H1 (cell line): ENCODE measurements around the gene PLB1. TPM values are rescaled to one million over a fixed set of nuclear protein-coding genes. Genes with fewer than 3 reads are reported as not detected.

Experiments
- CBX8 ChIP-seq: fragments of 300-800, 300-1000 bp; sonication (generic); IDR thresholded peaks from 2 replicates; pipeline ENCODE4 v1.7.1; 2016; ENCODE audit warnings: low read depth, low read length, borderline replicate concordance
- CHD1 ChIP-seq: IDR thresholded peaks from 2 replicates; pipeline ENCODE4 v1.6.1; 2012; ENCODE audit warnings: low read depth, low read length, improper control_type of control experiment
- GABPA ChIP-seq: IDR thresholded peaks from 2 replicates; pipeline ENCODE4 v1.6.1; 2011; ENCODE audit warnings: mild to moderate bottlenecking, low read length, moderate library complexity, borderline replicate concordance; ENCODE audit not compliant: insufficient read depth
- JUN ChIP-seq: IDR thresholded peaks from 2 replicates; pipeline ENCODE4 v1.6.1; 2011; ENCODE audit warnings: low read depth, mild to moderate bottlenecking, improper control_type of control experiment, low read length
- NANOG ChIP-seq: IDR thresholded peaks from 2 replicates; pipeline ENCODE4 v1.6.1; 2011; ENCODE audit warnings: low read length, low read depth, mild to moderate bottlenecking, inconsistent platforms; ENCODE audit not compliant: insufficient read depth, poor library complexity, severe bottlenecking
- PHF8 ChIP-seq: fragments of 200-600 bp; sonication (generic); conservative IDR thresholded peaks from 2 replicates; pipeline ENCODE4 v1.7.1; 2012; ENCODE audit warnings: low read depth, mild to moderate bottlenecking, inconsistent platforms, low read length, moderate library complexity
- polyA plus RNA-seq, 7 experiments: library from polyadenylated mRNA; depleted of rRNA in 3 of 7; stranded (reverse) in 5 of 7; unstranded in 2 of 7; fragments of >200 nt in 5 of 7; fragments of 200-250 nt in 2 of 7; gene quantifications; 1 replicate in 5 of 7; 2 replicates in 1 of 7; 4 replicates in 1 of 7; pipeline versions ENCODE4 v1.2.1 to v1.2.3, GENCODE V29; 2011 to 2013; ENCODE audit warnings: missing spikeins in 2 of 7, mixed read lengths in 2 of 7
- total RNA-seq: library from RNA; stranded (reverse); fragmentation: NEBNext Ultra II Directional; extraction: Animal tissue kit (Norgen Biotek cat#: 25700); gene quantifications from 2 replicates; pipeline ENCODE4 v1.2.1, GENCODE V29; 2021
- TF ChIP-seq, protein P1 (sequence below), 3 experiments: IDR thresholded peaks; 1 replicate in 2 of 3; 2 replicates in 1 of 3; pipeline versions ENCODE4 v1.5.1 to v1.6.1; 2011; ENCODE audit warnings: low read length in 3 of 3, mild to moderate bottlenecking in 3 of 3, inconsistent platforms in 2 of 3, low read depth in 1 of 3, moderate library complexity in 1 of 3; ENCODE audit not compliant: insufficient read depth in 1 of 3; ENCODE audit errors: control extremely low read depth in 1 of 3
- TF ChIP-seq, protein P2 (sequence below): IDR thresholded peaks from 2 replicates; pipeline ENCODE4 v1.6.1; 2012; ENCODE audit warnings: inconsistent platforms

Gene PLB1
- total and polyA plus RNA-seq, 2 of the 8 experiments (the other 6 are each of a cell fraction or from before 2014, with no cell fraction given): 0.20 to 0.36 TPM

DNA sequence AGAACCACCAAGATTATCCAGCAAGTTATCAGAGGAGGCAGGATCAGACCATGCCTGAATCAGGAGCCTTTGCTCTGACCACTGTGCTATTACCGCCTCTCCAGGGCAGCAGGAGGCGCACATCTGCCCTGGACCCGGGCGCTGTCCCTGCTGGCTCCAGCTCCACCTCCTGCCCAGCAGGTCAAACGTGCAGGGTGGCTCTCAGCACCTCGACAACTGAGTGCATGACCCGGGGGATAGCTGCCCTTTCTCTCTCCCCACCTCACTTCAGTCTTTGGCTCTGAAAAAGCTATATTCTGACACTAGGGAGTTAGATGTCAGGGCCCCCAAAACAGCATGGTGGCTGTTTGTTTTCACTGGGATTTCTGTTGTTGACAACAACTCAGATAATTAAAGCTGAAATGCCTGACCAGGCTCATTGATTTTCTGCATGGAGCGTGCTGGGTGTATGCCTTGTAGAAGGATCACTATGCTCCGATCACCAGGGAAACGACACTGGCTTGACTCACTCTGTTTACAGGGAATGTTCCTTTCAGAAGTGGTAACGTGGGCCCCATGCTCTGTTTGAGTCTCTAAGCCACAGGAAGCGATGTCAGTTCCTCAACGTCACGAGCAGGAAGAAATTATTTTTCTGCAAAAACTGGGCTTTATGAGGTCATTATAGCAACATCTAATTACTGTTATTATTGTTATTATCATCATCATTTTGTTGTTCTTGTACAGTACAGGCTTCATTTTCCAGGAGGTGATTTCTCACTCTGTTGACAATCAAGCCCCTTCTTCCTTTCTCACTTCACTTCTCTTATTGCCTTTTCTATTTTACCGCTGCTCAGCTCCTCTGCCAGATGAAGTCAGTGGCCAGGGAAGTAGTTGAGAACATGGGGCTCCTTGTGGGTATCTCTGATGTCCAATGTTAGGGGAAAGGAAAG, 125.6 kb downstream of the PLB1 start (continued):
- TF ChIP-seq JUN (no peak), NANOG (no peak), CBX8 (no peak), GABPA (no peak), CHD1 (no peak), PHF8 (no peak)
- TF ChIP-seq, protein P1, sequence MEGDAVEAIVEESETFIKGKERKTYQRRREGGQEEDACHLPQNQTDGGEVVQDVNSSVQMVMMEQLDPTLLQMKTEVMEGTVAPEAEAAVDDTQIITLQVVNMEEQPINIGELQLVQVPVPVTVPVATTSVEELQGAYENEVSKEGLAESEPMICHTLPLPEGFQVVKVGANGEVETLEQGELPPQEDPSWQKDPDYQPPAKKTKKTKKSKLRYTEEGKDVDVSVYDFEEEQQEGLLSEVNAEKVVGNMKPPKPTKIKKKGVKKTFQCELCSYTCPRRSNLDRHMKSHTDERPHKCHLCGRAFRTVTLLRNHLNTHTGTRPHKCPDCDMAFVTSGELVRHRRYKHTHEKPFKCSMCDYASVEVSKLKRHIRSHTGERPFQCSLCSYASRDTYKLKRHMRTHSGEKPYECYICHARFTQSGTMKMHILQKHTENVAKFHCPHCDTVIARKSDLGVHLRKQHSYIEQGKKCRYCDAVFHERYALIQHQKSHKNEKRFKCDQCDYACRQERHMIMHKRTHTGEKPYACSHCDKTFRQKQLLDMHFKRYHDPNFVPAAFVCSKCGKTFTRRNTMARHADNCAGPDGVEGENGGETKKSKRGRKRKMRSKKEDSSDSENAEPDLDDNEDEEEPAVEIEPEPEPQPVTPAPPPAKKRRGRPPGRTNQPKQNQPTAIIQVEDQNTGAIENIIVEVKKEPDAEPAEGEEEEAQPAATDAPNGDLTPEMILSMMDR (IDR thresholded peaks at IDR 0.05; ENCODE audit: control extremely low read depth in 1 of 3, insufficient read depth in 1 of 3, low read depth in 1 of 3, low read length in 3 of 3): peak; percentile 78 to 83 (median 80)
- TF ChIP-seq, protein P2, sequence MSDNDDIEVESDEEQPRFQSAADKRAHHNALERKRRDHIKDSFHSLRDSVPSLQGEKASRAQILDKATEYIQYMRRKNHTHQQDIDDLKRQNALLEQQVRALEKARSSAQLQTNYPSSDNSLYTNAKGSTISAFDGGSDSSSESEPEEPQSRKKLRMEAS: 0 out of 2 replicates have a peak, but pooled peaks have one; percentile 10
